Muscle layer of colon (tissue), 2 donors: Measurements from ENCODE around the gene CDH22.

Experiments
- H3K27ac ChIP-seq: one replicate; pipeline ENCODE4 v1.7.0; 2013; ENCODE audit warnings: low read depth, mild to moderate bottlenecking, low read length, moderate library complexity
- H3K27me3 ChIP-seq, 2 donors: one replicate each; pipeline ENCODE4 v1.7.0; 2013; ENCODE audit warnings: low read length in 2 of 2, mild to moderate bottlenecking in 2 of 2; ENCODE audit not compliant: insufficient read depth in 2 of 2, control insufficient read depth in 1 of 2
- H3K36me3 ChIP-seq: one replicate; pipeline ENCODE4 v1.7.0; 2013; ENCODE audit warnings: mild to moderate bottlenecking, low read length; ENCODE audit not compliant: insufficient read depth
- H3K4me1 ChIP-seq: one replicate; pipeline ENCODE4 v1.7.0; 2013; ENCODE audit warnings: mild to moderate bottlenecking, low read length; ENCODE audit not compliant: insufficient read depth
- H3K4me3 ChIP-seq, 2 donors: one replicate each; pipeline ENCODE4 v1.7.0; 2013; ENCODE audit warnings: low read length in 2 of 2, low read depth in 1 of 2, mild to moderate bottlenecking in 1 of 2, moderate library complexity in 1 of 2
- H3K9ac ChIP-seq: one replicate; pipeline ENCODE4 v1.7.0; 2013; ENCODE audit warnings: low read length
- H3K9me3 ChIP-seq: one replicate; pipeline ENCODE4 v1.7.0; 2013; ENCODE audit warnings: mild to moderate bottlenecking, low read length
- donor health status: abdominal sarcoma.
- donor health status: Adenocarcinoma of cecum.

Gene CDH22

GRCh38 chr20:46286977-46287376 is 21.3 kb downstream of the CDH22 start:
- Histone ChIP-seq H3K4me3 (no peak overlapping the region), H3K27me3 (peaks cover 0 to 15% of the 10 kb centered on the region in 2 donors), H3K27ac (no peak overlapping the region), H3K36me3 (no peaks in the 10 kb centered on the region), H3K9me3 (no peaks in the 10 kb centered on the region), H3K9ac (no peak overlapping the region), H3K4me1 (no peaks in the 10 kb centered on the region)

- no peaks in the 10 kb centered on the region for H3K36me3 ChIP-seq
These were observed 21.9 kb downstream of the CDH22 start for GRCh38 chr20:46286382-46286781.

GRCh38 chr20:46285740-46286139 is 22.6 kb downstream of the CDH22 start:
- Histone ChIP-seq H3K4me3 (no peak overlapping the region), H3K9me3 (no peaks in the 10 kb centered on the region), H3K4me1 (no peaks in the 10 kb centered on the region), H3K36me3 (no peaks in the 10 kb centered on the region), H3K9ac (no peak overlapping the region), H3K27ac (no peak overlapping the region), H3K27me3 (peaks cover 0 to 11% of the 10 kb centered on the region in 2 donors)

More at GRCh38 chr20:46286382-46286781, 21.9 kb downstream of the CDH22 start:
- Histone ChIP-seq H3K4me1 (no peaks in the 10 kb centered on the region), H3K4me3 (no peak overlapping the region), H3K27me3 (peaks cover 0 to 11% of the 10 kb centered on the region in 2 donors), H3K27ac (no peak overlapping the region), H3K9me3 (no peaks in the 10 kb centered on the region), H3K9ac (no peak overlapping the region)

GRCh38 chr20:46285072-46285471 is 23.2 kb downstream of the CDH22 start:
- H3K4me3 ChIP-seq = no peak overlapping the region
- H3K9ac ChIP-seq = no peak overlapping the region
- H3K27me3 ChIP-seq = peaks cover 0 to 11% of the 10 kb centered on the region in 2 donors
- H3K4me1 ChIP-seq = no peaks in the 10 kb centered on the region
- no peak overlapping the region for H3K27ac ChIP-seq
- H3K9me3 ChIP-seq = no peaks in the 10 kb centered on the region
- H3K36me3 ChIP-seq = no peaks in the 10 kb centered on the region

GRCh38 chr20:46284040-46284427 is 24.3 kb downstream of the CDH22 start:
- no peak overlapping the region for H3K9ac ChIP-seq
- no peaks in the 10 kb centered on the region for H3K36me3 ChIP-seq
- H3K4me1 ChIP-seq = no peaks in the 10 kb centered on the region
- H3K27me3 ChIP-seq = peaks cover 0 to 11% of the 10 kb centered on the region in 2 donors
- no peaks in the 10 kb centered on the region for H3K9me3 ChIP-seq
- no peak overlapping the region for H3K27ac ChIP-seq
- H3K4me3 ChIP-seq = no peak overlapping the region

GRCh38 chr20:46283426-46284039 is 24.8 kb downstream of the CDH22 start:
- H3K9ac ChIP-seq = no peak overlapping the region
- no peaks in the 10 kb centered on the region for H3K36me3 ChIP-seq
- H3K27me3 ChIP-seq = peaks cover 0 to 11% of the 10 kb centered on the region in 2 donors
- H3K9me3 ChIP-seq = no peaks in the 10 kb centered on the region
- H3K4me1 ChIP-seq = no peaks in the 10 kb centered on the region
- H3K27ac ChIP-seq = no peak overlapping the region
- no peak overlapping the region for H3K4me3 ChIP-seq

GRCh38 chr20:46282669-46283068 is 25.6 kb downstream of the CDH22 start:
- no peaks in the 10 kb centered on the region for H3K4me1 ChIP-seq
- H3K9me3 ChIP-seq = no peaks in the 10 kb centered on the region
- H3K27me3 ChIP-seq = peaks cover 0 to 16% of the 10 kb centered on the region in 2 donors
- H3K27ac ChIP-seq = no peak overlapping the region
- H3K4me3 ChIP-seq = no peak overlapping the region
- H3K9ac ChIP-seq = no peak overlapping the region
- H3K36me3 ChIP-seq = no peaks in the 10 kb centered on the region

GRCh38 chr20:46279103-46279502 is 29.2 kb downstream of the CDH22 start:
- Histone ChIP-seq H3K9me3 (no peaks in the 10 kb centered on the region), H3K27ac (no peak overlapping the region), H3K27me3 (peaks cover 0 to 18% of the 10 kb centered on the region in 2 donors), H3K4me3 (no peak overlapping the region), H3K9ac (no peak overlapping the region), H3K4me1 (no peaks in the 10 kb centered on the region), H3K36me3 (no peaks in the 10 kb centered on the region)

GRCh38 chr20:46277602-46278001 is 30.7 kb downstream of the CDH22 start:
- no peaks in the 10 kb centered on the region for H3K4me1 ChIP-seq
- H3K27me3 ChIP-seq = peaks cover 0 to 19% of the 10 kb centered on the region in 2 donors
- no peak overlapping the region for H3K27ac ChIP-seq
- H3K4me3 ChIP-seq = no peak overlapping the region
- H3K36me3 ChIP-seq = no peaks in the 10 kb centered on the region
- H3K9ac ChIP-seq = no peak overlapping the region
- no peaks in the 10 kb centered on the region for H3K9me3 ChIP-seq

- Histone ChIP-seq H3K4me3 (no peak overlapping the region), H3K27ac (no peak overlapping the region), H3K4me1 (no peaks in the 10 kb centered on the region), H3K9ac (no peak overlapping the region), H3K36me3 (no peaks in the 10 kb centered on the region), H3K27me3 (peaks cover 0 to 19% of the 10 kb centered on the region in 2 donors), H3K9me3 (no peaks in the 10 kb centered on the region)
These were observed 31.8 kb downstream of the CDH22 start for GRCh38 chr20:46276531-46276930.

- Histone ChIP-seq H3K9ac (no peak overlapping the region), H3K27me3 (peaks cover 0 to 19% of the 10 kb centered on the region in 2 donors)
These were observed 33.2 kb downstream of the CDH22 start for GRCh38 chr20:46275091-46275490.

GRCh38 chr20:46273717-46274116 is 34.6 kb downstream of the CDH22 start:
- Histone ChIP-seq H3K4me3 (no peak overlapping the region), H3K27ac (no peak overlapping the region), H3K9me3 (no peaks in the 10 kb centered on the region), H3K27me3 (peaks cover 0 to 23% of the 10 kb centered on the region in 2 donors), H3K9ac (no peak overlapping the region), H3K4me1 (no peaks in the 10 kb centered on the region), H3K36me3 (no peaks in the 10 kb centered on the region)

More at GRCh38 chr20:46275091-46275490, 33.2 kb downstream of the CDH22 start:
- H3K4me3 ChIP-seq = no peak overlapping the region
- H3K36me3 ChIP-seq = no peaks in the 10 kb centered on the region
- H3K27ac ChIP-seq = no peak overlapping the region
- H3K9me3 ChIP-seq = no peaks in the 10 kb centered on the region
- H3K4me1 ChIP-seq = no peaks in the 10 kb centered on the region
